ENCODE results near the gene DYNLT2.

DYNLT2 gene

GRCh38 chr6:169714178-169714577 is 37.2 kb downstream of the DYNLT2 start:
- no peak for TF ChIP-seq CTCF (IDR thresholded peaks at IDR 0.05; ENCODE audit: insufficient read depth, low read depth, low read length, missing control alignments)
- DNase-seq (ENCODE audit: low read depth) = no peak
- no peak overlapping the region for H3K4me3 ChIP-seq (ENCODE audit: low read length)

GRCh38 chr6:169710009-169710408 is 41.4 kb downstream of the DYNLT2 start:
- no peak overlapping the region for H3K4me3 ChIP-seq (ENCODE audit: low read length)
- no peak for DNase-seq (ENCODE audit: low read depth)
- no peak for TF ChIP-seq CTCF (IDR thresholded peaks at IDR 0.05; ENCODE audit: insufficient read depth, low read depth, low read length, missing control alignments)

- no peak for TF ChIP-seq CTCF (IDR thresholded peaks at IDR 0.05; ENCODE audit: insufficient read depth, low read depth, low read length, missing control alignments)
- no peak for DNase-seq (ENCODE audit: low read depth)
- no peak overlapping the region for H3K4me3 ChIP-seq (ENCODE audit: low read length)
These were observed 42.1 kb downstream of the DYNLT2 start for GRCh38 chr6:169709293-169709692.

GRCh38 chr6:169707772-169708171 is 43.6 kb downstream of the DYNLT2 start:
- TF ChIP-seq CTCF (IDR thresholded peaks at IDR 0.05; ENCODE audit: insufficient read depth, low read depth, low read length, missing control alignments) = no peak

GRCh38 chr6:169702840-169703246 is 48.5 kb downstream of the DYNLT2 start:
- H3K4me3 ChIP-seq (ENCODE audit: low read length) = peak overlapping the region; percentile 87

More at GRCh38 chr6:169707772-169708171, 43.6 kb downstream of the DYNLT2 start:
- no peak for DNase-seq (ENCODE audit: low read depth)
- no peak overlapping the region for H3K4me3 ChIP-seq (ENCODE audit: low read length)

GRCh38 chr6:169701954-169702839 is 49.2 kb downstream of the DYNLT2 start, which contains the start of the genes C6orf120 and WDR27:
TSS of gene C6orf120 (plus strand) at chr6:169702126. CDS start at chr6:169702460, 334 bp downstream.
TSS of gene WDR27 (minus strand) at chr6:169702029. CDS start at chr6:169689005, 13,024 bp downstream.
- no peak for TF ChIP-seq CTCF (IDR thresholded peaks at IDR 0.05; ENCODE audit: insufficient read depth, low read depth, low read length, missing control alignments)
- H3K4me3 ChIP-seq (ENCODE audit: low read length) = peak within 1 kb of the TSS; percentile 87
- DNase-seq (ENCODE audit: low read depth) = peak; percentile 97

More at GRCh38 chr6:169702840-169703246, 48.5 kb downstream of the DYNLT2 start:
- no peak for TF ChIP-seq CTCF (IDR thresholded peaks at IDR 0.05; ENCODE audit: insufficient read depth, low read depth, low read length, missing control alignments)
- no peak for DNase-seq (ENCODE audit: low read depth)
